GM20431 (cell line): ENCODE results near the gene TRIM42.

Experiments
- in situ Hi-C: fragments of 300-500 bp; cut with MseI, MboI; formaldehyde crosslinking; loops from one replicate; pipeline ENCODE4 v1.15.0; 2020; ENCODE audit warnings: low sequenced_read_pairs; ENCODE audit not compliant: unreplicated experiment

Gene TRIM42

GRCh38 chr3:140708815-140709214, 31.0 kb downstream of the TRIM42 start:
- in situ Hi-C loops: no loop called here

DNA sequence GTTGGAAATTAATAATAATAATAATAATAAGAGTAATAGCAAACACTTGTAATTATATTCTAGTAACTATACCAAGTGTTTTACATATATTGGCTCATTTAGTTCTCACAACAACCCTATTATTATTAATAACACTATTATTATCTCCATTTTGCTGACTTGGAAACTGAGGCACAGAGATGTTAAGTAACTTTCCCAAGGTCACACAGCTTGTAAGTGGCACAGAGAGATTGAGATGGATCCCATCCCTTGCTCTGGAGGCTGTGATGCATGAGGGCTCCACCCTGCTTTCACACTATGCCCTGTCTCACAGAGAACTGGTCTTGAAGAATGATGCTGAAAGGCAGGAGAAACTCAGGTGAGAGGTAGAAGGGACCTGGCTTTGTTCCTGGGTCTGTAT, 31.9 kb downstream of the TRIM42 start:
- in situ Hi-C loops: no loop called here

- in situ Hi-C loops: no loop called here
These were observed 33.0 kb downstream of the TRIM42 start for GRCh38 chr3:140710711-140711389.

- in situ Hi-C loops: no loop called here
These were observed 33.6 kb downstream of the TRIM42 start for GRCh38 chr3:140711390-140712035.

DNA sequence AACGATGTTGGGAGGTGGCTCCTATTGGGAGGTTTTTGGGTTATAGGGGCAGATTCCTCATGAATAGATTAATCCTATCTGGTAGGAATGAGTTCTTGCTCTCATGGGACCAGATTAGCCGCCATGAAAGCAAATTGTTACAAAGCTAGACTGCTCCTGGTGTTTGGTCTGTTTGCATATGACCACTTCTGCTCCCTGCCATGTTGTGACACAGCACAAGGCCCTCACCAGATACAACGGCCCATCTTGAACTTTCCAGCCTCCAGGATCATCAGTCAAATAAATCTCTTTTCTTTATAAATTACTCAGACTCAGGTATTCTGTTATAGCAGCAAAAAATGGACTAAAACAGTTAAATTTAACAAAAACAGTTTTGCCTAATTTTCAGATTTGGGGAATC, 34.4 kb downstream of the TRIM42 start:
- in situ Hi-C loops: no loop called here

DNA sequence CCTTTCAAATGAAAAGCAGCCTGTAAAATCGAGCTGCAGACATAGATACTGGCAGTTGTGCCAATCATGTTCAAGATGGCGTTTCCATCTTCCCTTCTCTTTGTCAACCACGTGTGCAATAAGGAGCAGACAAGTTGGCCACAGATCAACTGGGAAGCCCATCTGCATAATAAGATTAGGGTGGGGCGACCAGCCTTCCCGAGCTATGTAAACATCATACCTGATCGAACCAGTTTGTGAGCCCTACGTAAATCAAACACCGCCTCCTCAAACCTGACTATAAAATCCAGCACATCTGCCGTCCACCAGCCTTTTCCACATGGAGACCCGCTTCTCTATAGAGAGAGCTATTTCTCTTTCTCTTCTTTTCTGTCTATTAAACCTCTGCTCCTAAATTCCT, 37.2 kb downstream of the TRIM42 start:
- in situ Hi-C loops: no loop called here

DNA sequence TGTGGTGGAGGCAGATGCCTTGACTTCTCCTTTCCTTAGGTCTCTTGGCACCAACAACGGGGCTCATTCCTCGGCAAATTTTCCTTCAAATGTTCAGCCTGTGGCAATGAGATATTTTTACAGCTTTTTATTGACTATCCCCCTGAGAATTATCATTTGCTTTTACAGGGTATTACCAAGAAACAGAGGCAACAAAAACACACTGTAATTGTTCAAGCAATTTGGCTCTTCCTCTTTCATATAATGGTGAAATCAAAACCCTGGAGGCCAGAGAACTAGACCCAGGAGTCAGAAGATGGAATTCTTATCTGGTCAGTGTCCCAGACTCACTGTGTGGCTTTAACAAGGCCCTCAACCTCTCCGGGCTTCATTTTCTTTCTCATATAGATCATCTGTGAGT, 40.1 kb downstream of the TRIM42 start:
- in situ Hi-C loops: no loop called here

- in situ Hi-C loops: no loop called here
These were observed 42.2 kb downstream of the TRIM42 start for GRCh38 chr3:140719841-140720614.

GRCh38 chr3:140723576-140723975, 45.7 kb downstream of the TRIM42 start:
- in situ Hi-C loops: no loop called here

DNA sequence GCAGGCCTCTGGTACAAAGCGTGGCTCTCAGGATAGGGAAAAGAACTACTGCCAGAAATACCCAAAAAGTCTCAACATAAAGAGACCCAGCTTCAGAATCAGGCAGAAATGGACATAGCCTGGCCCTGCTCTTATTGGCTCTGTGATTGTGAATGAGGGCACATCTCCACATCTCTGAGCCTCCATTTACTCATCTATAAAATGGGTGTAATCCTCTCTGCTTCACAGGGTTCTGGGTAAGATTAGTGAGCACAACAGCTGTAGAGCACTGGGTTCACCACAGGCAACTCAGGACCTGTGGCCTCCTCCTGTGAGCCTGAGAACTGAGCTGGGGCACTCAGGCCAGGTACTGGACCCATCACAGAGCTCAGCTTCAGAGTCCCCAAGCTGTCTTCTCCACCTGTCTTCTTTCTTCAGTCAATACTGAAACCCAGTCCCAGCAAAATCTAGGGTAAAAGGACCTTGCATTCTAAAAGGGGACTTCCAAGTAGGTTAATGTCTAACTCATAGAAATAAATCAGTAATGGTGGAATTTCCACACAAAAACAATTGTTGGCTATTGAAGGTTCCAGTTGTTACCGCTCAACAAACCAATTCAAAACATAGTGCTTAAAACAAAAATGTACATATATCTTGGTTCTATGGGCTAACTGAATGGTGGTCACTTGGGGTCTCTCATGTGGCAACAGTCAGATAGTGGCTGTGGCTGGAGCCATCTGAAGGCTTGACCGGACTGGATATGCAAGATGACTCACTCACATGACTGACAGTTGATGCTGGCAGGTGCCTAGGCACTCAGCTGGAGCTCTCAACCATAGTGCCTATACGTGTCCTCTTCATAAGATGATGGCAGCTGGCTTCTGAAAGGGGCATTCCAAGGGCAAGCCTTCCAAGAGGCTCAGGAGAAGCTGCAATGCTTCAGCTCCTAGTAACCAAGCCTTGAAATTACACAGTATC, 47.3 kb downstream of the TRIM42 start:
- in situ Hi-C loops: loop anchor here (25.0 kb wide), 2 partner anchors 438 to 588 kb away; no protein-coding TSS in a partner anchor

- in situ Hi-C loops: loop anchor here (25.0 kb wide), 2 partner anchors 439 to 589 kb away; no protein-coding TSS in a partner anchor
These were observed 48.2 kb downstream of the TRIM42 start for GRCh38 chr3:140726066-140726465.

DNA sequence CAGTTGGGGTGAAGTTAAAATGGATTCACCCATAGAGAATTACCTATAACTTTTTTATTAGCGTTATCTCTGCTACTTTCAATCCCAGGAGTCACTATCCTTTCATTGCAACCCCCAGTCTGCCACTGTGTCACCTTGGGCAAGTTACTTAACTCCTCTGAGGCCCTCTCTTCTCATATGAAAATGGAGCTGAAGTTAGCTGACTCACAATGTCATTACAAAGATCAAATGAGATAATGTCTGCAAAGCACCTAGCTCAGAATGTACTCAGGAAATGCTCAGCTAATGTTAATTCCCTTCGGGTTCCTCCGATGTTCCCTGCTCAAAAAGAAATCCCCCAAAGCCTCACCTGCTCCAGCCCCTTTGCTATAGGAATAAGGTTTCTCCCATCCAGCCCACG, 50.0 kb downstream of the TRIM42 start:
- in situ Hi-C loops: loop anchor here (25.0 kb wide), 2 partner anchors 441 to 591 kb away; no protein-coding TSS in a partner anchor

DNA sequence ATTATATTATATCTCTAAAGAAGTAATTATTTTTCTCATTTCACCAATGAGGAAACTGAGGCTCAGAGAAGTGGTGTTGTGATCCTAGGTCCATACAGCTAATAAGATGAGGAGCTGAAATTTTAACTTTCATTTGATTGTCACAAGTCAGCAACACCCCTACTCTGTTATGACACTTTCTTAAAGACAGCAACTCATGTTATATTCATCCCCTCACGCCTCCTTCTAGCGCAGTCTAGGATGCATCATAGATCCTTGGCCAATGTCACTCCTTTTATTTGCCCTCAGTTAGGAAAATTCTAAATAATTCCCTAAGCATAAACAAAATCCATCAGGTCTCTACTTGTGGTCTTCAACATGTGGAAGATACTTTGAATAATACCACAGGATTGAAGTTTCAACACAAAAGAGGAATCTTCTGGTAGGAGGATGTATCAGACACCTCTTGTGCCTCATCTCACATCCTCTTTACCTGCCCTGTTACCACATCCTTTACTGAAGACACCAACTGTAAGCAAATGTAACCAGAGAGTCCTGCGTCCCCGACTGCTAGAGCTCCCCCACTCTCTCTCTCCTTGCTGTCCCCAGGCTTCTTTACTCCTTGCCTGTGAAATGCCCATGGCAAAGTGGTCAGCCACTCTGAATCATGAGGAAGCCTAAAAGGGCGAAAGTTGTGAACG, 53.7 kb downstream of the TRIM42 start:
- in situ Hi-C loops: loop anchor here (25.0 kb wide), 2 partner anchors 444 to 594 kb away; no protein-coding TSS in a partner anchor

- in situ Hi-C loops: loop anchor here (25.0 kb wide), 2 partner anchors 446 to 596 kb away; no protein-coding TSS in a partner anchor
These were observed 55.8 kb downstream of the TRIM42 start for GRCh38 chr3:140733623-140734022.

DNA sequence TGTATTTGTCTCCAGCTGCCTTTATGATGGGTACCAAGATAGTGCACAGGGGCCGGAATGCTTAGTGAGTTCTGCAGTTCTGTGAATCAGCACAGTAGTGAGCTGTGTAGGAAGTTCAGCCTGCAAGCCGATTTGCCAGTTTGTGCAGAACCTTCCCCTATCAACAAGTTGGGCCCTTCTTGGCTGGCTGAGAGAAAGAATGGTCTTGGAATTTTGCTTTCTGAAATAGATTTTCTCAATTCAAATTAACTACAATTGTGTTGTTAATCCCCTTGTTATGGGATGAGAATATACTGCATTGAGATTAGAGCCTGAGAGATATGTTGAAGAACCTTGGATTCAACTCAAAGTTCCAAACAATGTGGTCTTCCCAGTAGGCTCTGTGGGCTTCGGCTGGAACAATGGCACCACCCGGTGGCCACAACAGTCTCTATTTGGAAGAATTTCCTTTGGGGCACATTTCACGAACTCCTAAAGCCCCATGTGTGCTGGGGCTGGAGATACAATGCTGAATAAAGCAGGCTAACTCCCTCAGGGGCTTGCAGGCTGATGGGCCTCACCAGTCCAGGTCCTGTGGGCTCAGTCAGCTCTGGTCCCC, 59.1 kb downstream of the TRIM42 start:
- in situ Hi-C loops: loop anchor here (25.0 kb wide), 2 partner anchors 450 to 600 kb away; no protein-coding TSS in a partner anchor

- in situ Hi-C loops: loop anchor here (25.0 kb wide), 2 partner anchors 455 to 605 kb away; no protein-coding TSS in a partner anchor
These were observed 64.3 kb downstream of the TRIM42 start for GRCh38 chr3:140742116-140742515.

DNA sequence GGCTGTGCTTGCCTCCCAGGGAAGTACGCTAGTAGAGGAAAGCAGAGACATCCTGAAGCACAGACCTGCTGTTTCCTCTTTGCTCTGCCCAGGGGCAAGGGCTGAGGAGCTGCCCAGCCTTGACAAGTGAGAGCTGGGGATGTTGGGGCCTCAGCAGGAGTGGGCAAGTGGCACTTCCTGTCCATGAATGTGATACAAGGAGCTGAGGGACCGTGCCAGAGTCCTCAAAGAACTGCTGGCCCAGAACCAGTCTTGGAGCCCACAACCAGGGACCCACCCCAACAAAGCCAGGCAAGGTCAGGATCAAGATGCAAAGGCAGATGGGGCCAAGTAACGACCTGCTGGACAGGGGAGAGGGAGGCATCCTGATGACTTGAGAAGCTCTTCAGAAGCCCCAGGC, 70.3 kb downstream of the TRIM42 start:
- in situ Hi-C loops: loop anchor here (25.0 kb wide), 2 partner anchors 461 to 611 kb away; no protein-coding TSS in a partner anchor

- in situ Hi-C loops: loop anchor here (25.0 kb wide), 2 partner anchors 462 to 612 kb away; no protein-coding TSS in a partner anchor
These were observed 71.0 kb downstream of the TRIM42 start for GRCh38 chr3:140748903-140749302.
